ENCODE measurements around the gene ZNFX1. TPM values are rescaled to one million over a fixed set of nuclear protein-coding genes. Genes with fewer than 3 reads are reported as not detected.

ZNFX1 gene
- total and polyA plus RNA-seq, 9 of the 15 experiments (the other 6 are each of a cell fraction or from before 2014, with no cell fraction given): 3.8 to 13.8 (median 10.3) TPM

- TF ChIP-seq HDAC8 (tag; IDR thresholded peaks at IDR 0.05): no peak
- TF ChIP-seq DEAF1 (CRISPR knock-in tag; IDR thresholded peaks at IDR 0.05): peak; percentile 50
- no peak for TF ChIP-seq HNRNPH1 (optimal IDR thresholded peaks at IDR 0.05; ENCODE audit: low read depth, low read length)
- no peak for TF ChIP-seq ZNF609 (CRISPR knock-in tag; IDR thresholded peaks at IDR 0.05; ENCODE audit: borderline replicate concordance)
- TF ChIP-seq ID3 (CRISPR knock-in tag; IDR thresholded peaks at IDR 0.05): no peak
- TF ChIP-seq ID3 (tag; IDR thresholded peaks at IDR 0.05): peak; percentile 24; the same call in 1 of the 2 replicates
- TF ChIP-seq JUND (IDR thresholded peaks at IDR 0.05; ENCODE audit: borderline replicate concordance, low read depth, low read length): peak; percentile 33; the same call in 1 of the 2 replicates
- no peak for TF ChIP-seq JUND (tag; IDR thresholded peaks at IDR 0.05; ENCODE audit: borderline replicate concordance, low read depth, low read length)
- TF ChIP-seq TFAP4 (CRISPR knock-in tag; IDR thresholded peaks at IDR 0.05; ENCODE audit: borderline replicate concordance): 0 out of 2 replicates have a peak, but pooled peaks have one; percentile 27
- no peak for TF ChIP-seq CREB3 (tag; conservative IDR thresholded peaks at IDR 0.05; ENCODE audit: low read depth)
These were observed 45.9 kb upstream of the ZNFX1 start (continued) for GRCh38 chr20:49323622-49324238.
